CD14-positive monocyte (primary cell): ENCODE data around the gene CSF3. TPM values are rescaled to one million over a fixed set of nuclear protein-coding genes. Genes with fewer than 3 reads are reported as not detected.

ENCODE experiments used
- DNase-seq, 3 donors: peaks; one replicate each; pipeline ENCODE4 v3.0.0-alpha.2; 2011 to 2022
- H2AFZ ChIP-seq: 2 replicates; pipeline ENCODE4 v1.6.0; 2012; ENCODE audit warnings: mild to moderate bottlenecking, low read depth, low read length, inconsistent platforms; ENCODE audit not compliant: insufficient read depth, poor library complexity, severe bottlenecking
- H3K27ac ChIP-seq, 2 donors: 1 replicate in 1 of 2; 2 replicates in 1 of 2; pipeline ENCODE4 v1.5.1; 2012 to 2013; ENCODE audit warnings: low read length in 2 of 2, control low read depth in 1 of 2, inconsistent platforms in 1 of 2, low read depth in 1 of 2, mild to moderate bottlenecking in 1 of 2
- H3K27me3 ChIP-seq, 2 donors: one replicate each; pipeline versions ENCODE4 v1.6.0 to v1.6.1; 2011 to 2013; ENCODE audit warnings: low read length in 2 of 2; ENCODE audit not compliant: control insufficient read depth in 2 of 2, insufficient read depth in 2 of 2
- H3K36me3 ChIP-seq, 2 donors: replicated peaks in 1 of 2; 1 replicate in 1 of 2; 2 replicates in 1 of 2; pipeline versions ENCODE4 v1.5.1 to v1.6.1; 2012 to 2013; ENCODE audit warnings: low read length in 2 of 2, control low read depth in 1 of 2, inconsistent platforms in 1 of 2, mild to moderate bottlenecking in 1 of 2; ENCODE audit not compliant: insufficient read depth in 2 of 2, control insufficient read depth in 1 of 2
- H3K4me1 ChIP-seq, 2 donors: 1 replicate in 1 of 2; 2 replicates in 1 of 2; pipeline versions ENCODE4 v1.5.1 to v1.6.1; 2012 to 2013; ENCODE audit warnings: low read length in 2 of 2, control low read depth in 1 of 2, inconsistent platforms in 1 of 2, mild to moderate bottlenecking in 1 of 2, moderate library complexity in 1 of 2; ENCODE audit not compliant: insufficient read depth in 2 of 2, control insufficient read depth in 1 of 2
- H3K4me2 ChIP-seq: replicated peaks from 2 replicates; pipeline ENCODE3; 2012; ENCODE audit warnings: low read length, moderate library complexity, mild to moderate bottlenecking; ENCODE audit not compliant: poor library complexity, severe bottlenecking; ENCODE audit errors: extremely low read depth
- H3K4me3 ChIP-seq, 3 experiments: fragments of 200-600 bp in 1 of 3; sonication (generic) in 1 of 3; replicated peaks in 1 of 3; 1 replicate in 2 of 3; 2 replicates in 1 of 3; pipeline ENCODE4 v1.5.1; 2011 to 2013; ENCODE audit warnings: low read length in 3 of 3, mild to moderate bottlenecking in 3 of 3, control low read depth in 2 of 3, low read depth in 2 of 3, inconsistent platforms in 1 of 3, moderate library complexity in 1 of 3
- H3K79me2 ChIP-seq: 2 replicates; pipeline ENCODE4 v1.6.0; 2012; ENCODE audit warnings: mild to moderate bottlenecking, control low read depth, inconsistent platforms, low read length, moderate library complexity; ENCODE audit not compliant: insufficient read depth
- H3K9ac ChIP-seq: 2 replicates; pipeline ENCODE4 v1.6.0; 2017; ENCODE audit warnings: low read length, mild to moderate bottlenecking; ENCODE audit not compliant: insufficient read depth, poor library complexity, severe bottlenecking
- H3K9me3 ChIP-seq, 2 donors: replicated peaks in 1 of 2; 1 replicate in 1 of 2; 2 replicates in 1 of 2; pipeline versions ENCODE4 v1.5.1 to v1.6.1; 2012 to 2013; ENCODE audit warnings: low read length in 2 of 2, control low read depth in 1 of 2; ENCODE audit not compliant: control insufficient read depth in 1 of 2, insufficient read depth in 1 of 2
- H4K20me1 ChIP-seq: 2 replicates; pipeline ENCODE4 v1.6.0; 2012; ENCODE audit warnings: mild to moderate bottlenecking, low read length, control low read depth, moderate library complexity; ENCODE audit not compliant: insufficient read depth
- H3K27ac Mint-ChIP-seq, 7 donors: one replicate each; pipeline ENCODE4 v1.8.0; 2020; ENCODE audit warnings: mild to moderate bottlenecking in 7 of 7, mixed read lengths in 7 of 7, moderate library complexity in 6 of 7, inconsistent platforms in 2 of 7
- H3K27me3 Mint-ChIP-seq, 3 donors: one replicate each; pipeline ENCODE4 v1.8.0; 2021 to 2022; ENCODE audit warnings: low read depth in 3 of 3, mild to moderate bottlenecking in 3 of 3, mixed read lengths in 3 of 3, moderate library complexity in 3 of 3, inconsistent platforms in 1 of 3
- H3K36me3 Mint-ChIP-seq, 2 donors: one replicate each; pipeline ENCODE4 v1.8.0; 2020; ENCODE audit warnings: mixed read lengths in 2 of 2, inconsistent platforms in 1 of 2, mild to moderate bottlenecking in 1 of 2
- H3K4me1 Mint-ChIP-seq: one replicate; pipeline ENCODE4 v1.8.0; 2020; ENCODE audit warnings: mild to moderate bottlenecking, mixed read lengths
- H3K4me3 Mint-ChIP-seq, 2 donors: one replicate each; pipeline ENCODE4 v1.8.0; 2020; ENCODE audit warnings: mild to moderate bottlenecking in 2 of 2, mixed read lengths in 2 of 2, moderate library complexity in 1 of 2
- H3K9me3 Mint-ChIP-seq, 7 donors: one replicate each; pipeline ENCODE4 v1.8.0; 2020 to 2022; ENCODE audit warnings: mixed read lengths in 7 of 7, mild to moderate bottlenecking in 6 of 7, moderate library complexity in 6 of 7, inconsistent platforms in 2 of 7
- CTCF ChIP-seq: fragments of 200-600 bp; IDR thresholded peaks from one replicate; pipeline ENCODE4 v1.8.0; 2022; ENCODE audit warnings: antibody characterized with exemption, mild to moderate bottlenecking
- WGBS: methylation state at CpG from one replicate; pipeline ENCODE4 v1.1.5; 2013; ENCODE audit warnings: missing lambda C conversion rate; ENCODE audit not compliant: insufficient coverage; 5-methylcytosine and 5-hydroxymethylcytosine counted together
- intact Hi-C, 2 donors: fragments of 100-400 bp; cut with micrococcal nuclease; formaldehyde crosslinking; loops; one replicate each; pipeline versions ENCODE4 v1.15.0 to v1.15.1; 2023
- polyA plus RNA-seq, 3 donors: library from polyadenylated mRNA; depleted of rRNA in 1 of 3; unstranded in 2 of 3; stranded (reverse) in 1 of 3; fragments of 300-500 nt in 2 of 3; fragments of >200 nt in 1 of 3; fragmentation: Illumina TruSeq in 2 of 3; gene quantifications; 1 replicate in 2 of 3; 2 replicates in 1 of 3; pipeline ENCODE4 v1.2.3, GENCODE V29; 2012 to 2021

CSF3 gene
- polyA plus RNA-seq, 3 donors, result not detected

- Histone ChIP-seq H3K27ac (no peak overlapping the region), H3K9me3 (no peaks in the 10 kb centered on the region), H3K4me1 (peaks cover 6 to 11% of the 10 kb centered on the region in 2 donors), H4K20me1 (no peaks in the 10 kb centered on the region), H2AFZ (no peak overlapping the region), H3K4me2 (no peak overlapping the region), H3K36me3 (peaks cover 4 to 20% of the 10 kb centered on the region in 2 donors), H3K9ac (no peak overlapping the region), H3K27me3 (no peaks in the 10 kb centered on the region), H3K79me2 (no peaks in the 10 kb centered on the region), H3K4me3 (no peak overlapping the region)
- 89% methylated on average over 2 of the region's 2 CpGs for WGBS
- Mint-ChIP-seq H3K9me3 (no peaks in the 10 kb centered on the region), H3K27ac (peak overlapping the region in 3 of 7 donors; percentile 1 to 8 (median 7)), H3K36me3 (peaks cover 24 to 41% of the 10 kb centered on the region in 2 donors), H3K27me3 (peaks cover 0 to 1% (median 0%) of the 10 kb centered on the region in 3 donors), H3K4me1 (peaks cover 8% of the 10 kb centered on the region), H3K4me3 (no peak overlapping the region)
- intact Hi-C loops, result no loop called here
- DNase-seq, result peak in 1 of 3 donors; percentile 9
- no peak for TF ChIP-seq CTCF
These were observed 26.0 kb downstream of the CSF3 start for GRCh38 chr17:40041196-40041595.

- intact Hi-C loops, result no loop called here
- Histone ChIP-seq H3K36me3 (peaks cover 0 to 16% of the 10 kb centered on the region in 2 donors), H2AFZ (no peak overlapping the region), H3K27ac (no peak overlapping the region), H3K9me3 (no peaks in the 10 kb centered on the region), H3K4me2 (no peak overlapping the region), H4K20me1 (no peaks in the 10 kb centered on the region), H3K27me3 (no peaks in the 10 kb centered on the region), H3K79me2 (peaks cover 8% of the 10 kb centered on the region), H3K9ac (no peak overlapping the region), H3K4me3 (no peak overlapping the region), H3K4me1 (peaks cover 11 to 20% of the 10 kb centered on the region in 2 donors)
- no peaks in the 10 kb centered on the region for H3K9me3 Mint-ChIP-seq
- no peak overlapping the region for H3K4me3 Mint-ChIP-seq
- H3K36me3 Mint-ChIP-seq, result peaks cover 8 to 15% of the 10 kb centered on the region in 2 donors
- TF ChIP-seq CTCF, result no peak
- DNase-seq, result peak in 1 of 3 donors; percentile 1
- H3K27me3 Mint-ChIP-seq, result peaks cover 1 to 9% (median 3%) of the 10 kb centered on the region in 3 donors
- H3K4me1 Mint-ChIP-seq, result peaks cover 17% of the 10 kb centered on the region
- no peak overlapping the region for H3K27ac Mint-ChIP-seq
- 83% methylated on average over 4 of the region's 6 CpGs for WGBS
These were observed 41.3 kb downstream of the CSF3 start for GRCh38 chr17:40056379-40057015.
